GM12878 (cell line): ENCODE measurements around the gene BAX. TPM values are rescaled to one million over a fixed set of nuclear protein-coding genes. Genes with fewer than 3 reads are reported as not detected.

Experiments
- ATAC-seq: fragments of 200-7000 bp; cut with Tn5 transposase; 3 replicates; pipeline ENCODE4 v1.9.1; 2020; ENCODE audit warnings: mild to moderate bottlenecking, moderate library complexity
- BruUV-seq: library from RNA; stranded (reverse); fragments of 400-500 nt; replicated peaks from 2 replicates; lab custom pipeline; 2021; lab: Mats Ljungman, UMichigan
- CTCF ChIA-PET: fragments of 300-600 bp; sonication (Branson Sonifier 250); formaldehyde crosslinking; extraction: SDS; loops from one replicate; lab custom pipeline; 2021; ENCODE audit warnings: inconsistent platforms; lab: Yijun Ruan, JAX
- POLR2A ChIA-PET: fragments of 350-600 bp; formaldehyde crosslinking; extraction: SDS; loops from one replicate; lab custom pipeline; 2021; ENCODE audit warnings: inconsistent platforms; lab: Charles Lee
- RAD21 ChIA-PET: fragments of 300-600 bp; sonication (Branson Sonifier 250); formaldehyde crosslinking; loops from one replicate; lab custom pipeline; 2023; ENCODE audit warnings: antibody characterized with exemption; ENCODE audit not compliant: unreplicated experiment; lab: Charles Lee
- SMC1A ChIA-PET: fragments of 300-600 bp; sonication (Branson Sonifier 250); formaldehyde crosslinking; loops from one replicate; lab custom pipeline; 2023; ENCODE audit not compliant: unreplicated experiment, uncharacterized antibody; lab: Charles Lee
- DNase-seq: peaks from one replicate; pipeline ENCODE4 v3.0.0-alpha.2; 2011; ENCODE audit warnings: low read depth, low spot score
- FAIRE-seq: peaks from 3 replicates; lab custom pipeline; 2011; peaks lifted over from hg19 to GRCh38; lab: Jason Lieb, UNC
- H2AFZ ChIP-seq: 2 replicates; pipeline ENCODE4 v1.6.0; 2011; ENCODE audit warnings: low read depth, low read length, control low read depth; ENCODE audit not compliant: control insufficient read depth
- H3K27ac ChIP-seq: 2 replicates; pipeline ENCODE4 v1.5.1; 2011; ENCODE audit warnings: control low read depth; ENCODE audit not compliant: control insufficient read depth, insufficient read depth
- H3K27me3 ChIP-seq, 2 experiments: replicated peaks in 1 of 2; 2 replicates each; pipeline versions ENCODE4 v1.6.0 to v1.6.1; 2011; ENCODE audit warnings: low read length in 1 of 2; ENCODE audit not compliant: control insufficient read depth in 2 of 2, insufficient read depth in 2 of 2
- H3K36me3 ChIP-seq, 2 experiments: 2 replicates each; pipeline ENCODE4 v1.5.1; 2011; ENCODE audit warnings: low read length in 1 of 2; ENCODE audit not compliant: control insufficient read depth in 2 of 2, insufficient read depth in 2 of 2
- H3K4me1 ChIP-seq: 2 replicates; pipeline ENCODE4 v1.6.1; 2011; ENCODE audit warnings: mild to moderate bottlenecking, low read length, moderate library complexity, mixed read lengths; ENCODE audit not compliant: control insufficient read depth, insufficient read depth
- H3K4me2 ChIP-seq: 2 replicates; pipeline ENCODE4 v1.6.0; 2011; ENCODE audit warnings: control low read depth; ENCODE audit not compliant: control insufficient read depth, insufficient read depth
- H3K4me3 ChIP-seq: fragments of 200-600 bp; sonication (generic); 2 replicates; pipeline ENCODE4 v1.5.1; 2016
- H3K79me2 ChIP-seq: 2 replicates; pipeline ENCODE4 v1.6.0; 2011; ENCODE audit warnings: low read length; ENCODE audit not compliant: control insufficient read depth, insufficient read depth
- H3K9ac ChIP-seq: 2 replicates; pipeline ENCODE4 v1.8.0; 2011; ENCODE audit warnings: low read length, control low read depth, mixed read lengths; ENCODE audit not compliant: control insufficient read depth, insufficient read depth
- H3K9me3 ChIP-seq: replicated peaks from 3 replicates; pipeline ENCODE4 v1.5.1; 2011; ENCODE audit warnings: mild to moderate bottlenecking, low read length; ENCODE audit not compliant: control insufficient read depth, insufficient read depth
- H4K20me1 ChIP-seq: 2 replicates; pipeline ENCODE4 v1.6.0; 2011; ENCODE audit not compliant: control insufficient read depth, insufficient read depth
- ATF3 ChIP-seq: IDR thresholded peaks from 2 replicates; pipeline ENCODE4 v1.6.1; 2011; ENCODE audit warnings: low read depth, mild to moderate bottlenecking, low read length, moderate library complexity, borderline replicate concordance; ENCODE audit errors: extremely low read depth
- BRCA1 ChIP-seq: IDR thresholded peaks from 2 replicates; pipeline ENCODE4 v1.6.1; 2011; ENCODE audit warnings: low read depth, low read length, improper control_type of control experiment
- CEBPZ ChIP-seq: fragments of 150-350 bp; IDR thresholded peaks from 2 replicates; pipeline ENCODE4 v1.6.1; 2016; ENCODE audit warnings: low read depth, low read length
- ESRRA ChIP-seq: IDR thresholded peaks from 2 replicates; pipeline ENCODE4 v1.6.1; 2012; ENCODE audit warnings: mild to moderate bottlenecking, low read length, improper control_type of control experiment
- HDAC6 ChIP-seq: fragments of 200-600 bp; sonication (generic); IDR thresholded peaks from one replicate; pipeline ENCODE4 v1.8.0; 2017; ENCODE audit warnings: antibody characterized with exemption; ENCODE audit not compliant: unreplicated experiment
- HDGF ChIP-seq: fragments of 450-650 bp; IDR thresholded peaks from 2 replicates; pipeline ENCODE4 v1.6.1; 2016; ENCODE audit warnings: antibody characterized with exemption
- IKZF1 ChIP-seq: fragments of 450-650 bp; conservative IDR thresholded peaks from 2 replicates; pipeline ENCODE4 v1.6.1; 2017; ENCODE audit warnings: antibody characterized with exemption, mild to moderate bottlenecking
- MEF2B ChIP-seq: fragments of 450-650 bp; IDR thresholded peaks from 2 replicates; pipeline ENCODE4 v1.6.1; 2018; ENCODE audit warnings: mild to moderate bottlenecking, moderate library complexity; ENCODE audit not compliant: partially characterized antibody, poor library complexity, severe bottlenecking
- NFIC ChIP-seq: IDR thresholded peaks from 2 replicates; pipeline ENCODE4 v1.6.1; 2012; ENCODE audit warnings: low read depth, mild to moderate bottlenecking, inconsistent platforms, low read length, moderate library complexity
- POU2F2 ChIP-seq: IDR thresholded peaks from 3 replicates; pipeline ENCODE4 v1.6.1; 2011; ENCODE audit warnings: low read depth, mild to moderate bottlenecking, low read length, borderline replicate concordance
- REST ChIP-seq: IDR thresholded peaks from 2 replicates; pipeline ENCODE4 v1.6.1; 2012; ENCODE audit warnings: mild to moderate bottlenecking, low read depth, low read length
- TCF12 ChIP-seq: IDR thresholded peaks from 2 replicates; pipeline ENCODE4 v1.6.1; 2011; ENCODE audit warnings: low read depth, mild to moderate bottlenecking, low read length
- USF2 ChIP-seq: IDR thresholded peaks from 2 replicates; pipeline ENCODE4 v1.6.1; 2011; ENCODE audit warnings: low read depth, low read length, improper control_type of control experiment, borderline replicate concordance
- ZSCAN29 ChIP-seq: fragments of 450-650 bp; IDR thresholded peaks from 2 replicates; pipeline ENCODE4 v1.6.1; 2017; ENCODE audit warnings: mild to moderate bottlenecking, moderate library complexity
- WGBS: methylation state at CpG from one replicate; pipeline ENCODE4 v1.1.6; 2016; ENCODE audit warnings: low lambda C conversion rate; ENCODE audit not compliant: insufficient replicate concordance, insufficient coverage; ENCODE audit errors: missing lambda C conversion rate; 5-methylcytosine and 5-hydroxymethylcytosine counted together
- in situ Hi-C: fragments of 300-500 bp; cut with MboI; formaldehyde crosslinking; loops from 9 replicates; pipeline ENCODE4 v1.14.3; 2018; ENCODE audit warnings: mixed read lengths
- intact Hi-C: fragments of 100-400 bp; cut with micrococcal nuclease; formaldehyde crosslinking; loops from one replicate; pipeline ENCODE4 v1.14.2; 2022; ENCODE audit not compliant: unreplicated experiment
- polyA plus RNA-seq, 11 experiments: library from polyadenylated mRNA; depleted of rRNA in 4 of 11; unstranded in 6 of 11; stranded (reverse) in 5 of 11; fragments of >200 nt; fragmentation: Nextera tagmentation in 4 of 11; fragmentation: Illumina TruSeq in 1 of 11; extraction: Ambion mirVana in 4 of 11; extraction: Trizol in 1 of 11; gene quantifications; 1 replicate in 1 of 11; 2 replicates in 10 of 11; pipeline versions ENCODE4 v1.2.1 to v1.2.3, GENCODE V29; 2011 to 2016; ENCODE audit warnings: inconsistent platforms in 2 of 11, missing spikeins in 2 of 11, low read depth in 1 of 11
- total RNA-seq, 4 experiments: library from RNA; depleted of rRNA in 3 of 4; stranded (reverse); fragments of >200 nt in 3 of 4; fragmentation: Illumina TruSeq in 1 of 4; extraction: Trizol in 1 of 4; gene quantifications; 2 replicates each; pipeline versions ENCODE4 v1.2.1 to v1.2.3, GENCODE V29; 2013 to 2021

Gene BAX
- total and polyA plus RNA-seq, 10 of the 15 experiments (the other 5 are each of a cell fraction or from before 2014, with no cell fraction given) = 7.2 to 221 (median 137) TPM

- no peaks in the 10 kb centered on the region for H3K36me3 ChIP-seq
- ATAC-seq = no peak
- H4K20me1 ChIP-seq = no peaks in the 10 kb centered on the region
- H3K9ac ChIP-seq = no peak overlapping the region
- no peak overlapping the region for H3K4me3 ChIP-seq
- no peak overlapping the region for H3K27ac ChIP-seq
- no TSS peak for BruUV-seq
- no peak overlapping the region for H3K4me2 ChIP-seq
- H3K27me3 ChIP-seq = no peaks in the 10 kb centered on the region
- no peak for FAIRE-seq
- no peak for DNase-seq
- ChIA-PET POLR2A (no interaction called here), RAD21 (no interaction called here), SMC1A (no interaction called here), CTCF (no interaction called here)
- no peaks in the 10 kb centered on the region for H3K79me2 ChIP-seq
- intact Hi-C loops = no loop called here
- no peaks in the 10 kb centered on the region for H3K4me1 ChIP-seq
- H2AFZ ChIP-seq = no peak overlapping the region
- no peaks in the 10 kb centered on the region for H3K9me3 ChIP-seq
- TF ChIP-seq HDAC6 = no peak
- no peak for TF ChIP-seq IKZF1
- no peak for TF ChIP-seq REST
- TF ChIP-seq ZSCAN29 = no peak
- no peak for TF ChIP-seq NFIC
- no peak for TF ChIP-seq BRCA1
- TF ChIP-seq USF2 = no peak
- no peak for TF ChIP-seq POU2F2
- no peak for TF ChIP-seq HDGF
- no peak for TF ChIP-seq TCF12
- no peak for TF ChIP-seq ESRRA
- TF ChIP-seq ATF3 = no peak
- TF ChIP-seq MEF2B = no peak
- TF ChIP-seq CEBPZ = no peak
- TF ChIP-seq, all 136 proteins: peak for 0
- in situ Hi-C loops = no loop called here
- 55% methylated on average over 10 of the region's 10 CpGs for WGBS
These were observed 27.8 kb upstream of the BAX start for GRCh38 chr19:48926909-48927308.
